PC-9 (cell line): Measurements from ENCODE around the gene UPK1A. TPM values are rescaled to one million over a fixed set of nuclear protein-coding genes. Genes with fewer than 3 reads are reported as not detected.

Source experiments
- BruUV-seq: library from RNA; stranded (reverse); fragments of 400-500 nt; replicated peaks from 2 replicates; lab custom pipeline; 2021; lab: Mats Ljungman, UMichigan
- CTCF ChIA-PET: fragments of 300-600 bp; sonication (Branson Sonifier 250); formaldehyde crosslinking; loops from one replicate; lab custom pipeline; 2022; ENCODE audit warnings: antibody characterized with exemption; lab: Charles Lee
- POLR2A ChIA-PET: fragments of 300-600 bp; sonication (Branson Sonifier 250); formaldehyde crosslinking; loops from one replicate; lab custom pipeline; 2022; ENCODE audit warnings: antibody characterized with exemption; ENCODE audit not compliant: unreplicated experiment; lab: Charles Lee
- DNase-seq, 2 experiments: peaks; one replicate each; pipeline versions ENCODE4 v3.0.0 to v3.0.0-alpha.2; 2015 to 2022; ENCODE audit warnings: mixed read lengths in 1 of 2
- H2AFZ ChIP-seq: fragments of 200-600 bp; sonication (generic); 2 replicates; pipeline ENCODE4 v1.8.1; 2017; ENCODE audit warnings: antibody characterized with exemption
- H3F3A ChIP-seq: fragments of 200-600 bp; sonication (generic); 2 replicates; pipeline ENCODE4 v1.8.1; 2017; ENCODE audit warnings: antibody characterized with exemption, mild to moderate bottlenecking, low read depth; ENCODE audit not compliant: insufficient read depth
- H3K27ac ChIP-seq: fragments of 200-600 bp; sonication (generic); 2 replicates; pipeline ENCODE4 v1.6.1; 2016; ENCODE audit warnings: mixed run types
- H3K27me3 ChIP-seq: fragments of 200-600 bp; sonication (generic); 2 replicates; pipeline ENCODE4 v1.6.1; 2016; ENCODE audit warnings: low read depth, mixed run types; ENCODE audit not compliant: insufficient read depth
- H3K36me3 ChIP-seq: fragments of 200-600 bp; sonication (generic); 2 replicates; pipeline ENCODE4 v1.6.1; 2016; ENCODE audit warnings: low read depth, mixed run types
- H3K4me1 ChIP-seq: fragments of 200-600 bp; sonication (generic); replicated peaks from 2 replicates; pipeline ENCODE4 v1.6.1; 2016; ENCODE audit warnings: mixed run types; ENCODE audit not compliant: insufficient read depth
- H3K4me2 ChIP-seq: fragments of 200-600 bp; sonication (generic); 2 replicates; pipeline ENCODE4 v1.6.1; 2017; ENCODE audit warnings: mixed run types
- H3K4me3 ChIP-seq: fragments of 200-600 bp; sonication (generic); 2 replicates; pipeline ENCODE4 v1.6.1; 2016; ENCODE audit warnings: mixed run types
- H3K79me2 ChIP-seq: fragments of 200-600 bp; sonication (generic); 2 replicates; pipeline ENCODE4 v1.6.1; 2017; ENCODE audit warnings: low read depth, mixed run types
- H3K9me2 ChIP-seq: fragments of 200-600 bp; sonication (generic); 2 replicates; pipeline ENCODE4 v1.8.1; 2017; ENCODE audit warnings: mild to moderate bottlenecking; ENCODE audit not compliant: insufficient read depth
- H3K9me3 ChIP-seq: fragments of 200-600 bp; sonication (generic); 2 replicates; pipeline ENCODE4 v1.8.1; 2016; ENCODE audit warnings: low read depth; ENCODE audit not compliant: insufficient read depth
- H4K20me1 ChIP-seq: fragments of 200-600 bp; sonication (generic); 2 replicates; pipeline ENCODE4 v1.8.1; 2017; ENCODE audit not compliant: insufficient read depth
- EZH2 ChIP-seq: fragments of 200-600 bp; sonication (generic); IDR thresholded peaks from 2 replicates; pipeline ENCODE4 v1.8.0; 2017; ENCODE audit warnings: antibody characterized with exemption, low read depth
- intact Hi-C: fragments of 100-400 bp; cut with micrococcal nuclease; formaldehyde crosslinking; loops from one replicate; pipeline ENCODE4 v1.10.0; 2022; ENCODE audit not compliant: unreplicated experiment
- total RNA-seq: library from RNA; stranded (reverse); gene quantifications from 2 replicates; pipeline ENCODE4 v1.2.3, GENCODE V29; 2021
- TF ChIP-seq, protein P1 (sequence below): fragments of 200-600 bp; sonication (generic); conservative IDR thresholded peaks from 2 replicates; pipeline ENCODE4 v1.6.1; 2017; ENCODE audit warnings: mixed run types, antibody characterized with exemption, mild to moderate bottlenecking, moderate library complexity

UPK1A gene
- total RNA-seq, 1 experiment from 2014 or later = 1.6 TPM

DNA sequence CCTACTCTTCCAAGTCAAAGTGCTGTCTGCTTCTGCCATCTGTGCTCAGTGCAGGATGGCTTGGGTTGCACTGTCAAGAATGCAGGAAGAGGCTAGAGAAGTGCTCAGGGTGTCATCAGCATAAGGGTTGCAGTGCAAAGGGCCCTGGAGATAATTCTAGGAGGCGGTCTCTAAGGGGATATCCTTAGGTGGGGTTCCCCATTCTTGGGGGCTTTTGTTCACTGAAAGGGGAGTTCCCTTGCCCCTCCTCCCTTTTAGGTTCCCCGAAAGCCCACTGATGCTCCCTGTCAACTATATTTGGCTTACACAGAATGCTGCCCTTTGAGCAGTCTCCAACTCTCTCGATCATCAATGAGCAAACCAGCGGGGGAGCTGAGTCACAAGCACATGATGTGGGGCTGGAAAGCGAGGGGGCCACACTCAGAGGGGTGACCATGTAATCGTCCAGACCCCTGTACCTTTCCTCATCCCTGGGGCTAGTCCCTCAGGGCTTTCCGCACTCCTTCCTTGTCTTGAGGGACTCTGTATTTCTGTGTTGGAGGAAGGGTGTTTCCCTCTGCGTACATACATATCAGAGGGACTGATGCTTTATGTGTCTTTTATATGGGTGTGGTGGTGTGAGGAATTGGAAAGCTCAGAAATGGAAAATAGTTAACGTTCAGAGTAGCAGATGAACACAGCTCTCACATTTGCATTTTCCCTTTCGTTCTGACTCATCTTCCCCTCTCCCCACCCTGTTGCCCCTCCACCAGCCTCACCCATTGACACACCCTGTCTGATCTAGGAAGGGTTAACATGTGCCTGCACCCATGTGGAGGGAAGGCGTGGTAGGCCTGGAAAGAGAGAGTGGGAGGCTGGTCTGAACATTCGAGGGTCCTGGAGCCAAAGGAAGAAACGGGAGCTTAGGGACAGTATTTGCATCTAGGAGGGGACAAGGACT lies 44.7 kb downstream of the UPK1A start:
- ChIA-PET POLR2A (no interaction called here), CTCF (interaction anchor here (0.6 kb wide), 1 partner anchor 230 kb away, joined by 6 read pairs; no protein-coding TSS in a partner anchor)
- no peak for DNase-seq
- no peaks in the 10 kb centered on the region for H3K27me3 ChIP-seq
- intact Hi-C loops = no loop called here
- H4K20me1 ChIP-seq = no peaks in the 10 kb centered on the region
- no peaks in the 10 kb centered on the region for H3K9me3 ChIP-seq
- no peaks in the 10 kb centered on the region for H3F3A ChIP-seq
- peaks cover 12% of the 10 kb centered on the region; the same call in 1 of the 2 replicates for H3K79me2 ChIP-seq
- H3K4me2 ChIP-seq = no peak overlapping the region
- no peak overlapping the region for H2AFZ ChIP-seq
- no peak overlapping the region for H3K4me3 ChIP-seq
- no peak overlapping the region for H3K27ac ChIP-seq
- no peak for TF ChIP-seq EZH2
- TF ChIP-seq, protein P1, sequence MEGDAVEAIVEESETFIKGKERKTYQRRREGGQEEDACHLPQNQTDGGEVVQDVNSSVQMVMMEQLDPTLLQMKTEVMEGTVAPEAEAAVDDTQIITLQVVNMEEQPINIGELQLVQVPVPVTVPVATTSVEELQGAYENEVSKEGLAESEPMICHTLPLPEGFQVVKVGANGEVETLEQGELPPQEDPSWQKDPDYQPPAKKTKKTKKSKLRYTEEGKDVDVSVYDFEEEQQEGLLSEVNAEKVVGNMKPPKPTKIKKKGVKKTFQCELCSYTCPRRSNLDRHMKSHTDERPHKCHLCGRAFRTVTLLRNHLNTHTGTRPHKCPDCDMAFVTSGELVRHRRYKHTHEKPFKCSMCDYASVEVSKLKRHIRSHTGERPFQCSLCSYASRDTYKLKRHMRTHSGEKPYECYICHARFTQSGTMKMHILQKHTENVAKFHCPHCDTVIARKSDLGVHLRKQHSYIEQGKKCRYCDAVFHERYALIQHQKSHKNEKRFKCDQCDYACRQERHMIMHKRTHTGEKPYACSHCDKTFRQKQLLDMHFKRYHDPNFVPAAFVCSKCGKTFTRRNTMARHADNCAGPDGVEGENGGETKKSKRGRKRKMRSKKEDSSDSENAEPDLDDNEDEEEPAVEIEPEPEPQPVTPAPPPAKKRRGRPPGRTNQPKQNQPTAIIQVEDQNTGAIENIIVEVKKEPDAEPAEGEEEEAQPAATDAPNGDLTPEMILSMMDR = no peak
- no TSS peak for BruUV-seq
- H3K36me3 ChIP-seq = no peaks in the 10 kb centered on the region
- peaks cover 20% of the 10 kb centered on the region for H3K4me1 ChIP-seq
- H3K9me2 ChIP-seq = no peaks in the 10 kb centered on the region

DNA sequence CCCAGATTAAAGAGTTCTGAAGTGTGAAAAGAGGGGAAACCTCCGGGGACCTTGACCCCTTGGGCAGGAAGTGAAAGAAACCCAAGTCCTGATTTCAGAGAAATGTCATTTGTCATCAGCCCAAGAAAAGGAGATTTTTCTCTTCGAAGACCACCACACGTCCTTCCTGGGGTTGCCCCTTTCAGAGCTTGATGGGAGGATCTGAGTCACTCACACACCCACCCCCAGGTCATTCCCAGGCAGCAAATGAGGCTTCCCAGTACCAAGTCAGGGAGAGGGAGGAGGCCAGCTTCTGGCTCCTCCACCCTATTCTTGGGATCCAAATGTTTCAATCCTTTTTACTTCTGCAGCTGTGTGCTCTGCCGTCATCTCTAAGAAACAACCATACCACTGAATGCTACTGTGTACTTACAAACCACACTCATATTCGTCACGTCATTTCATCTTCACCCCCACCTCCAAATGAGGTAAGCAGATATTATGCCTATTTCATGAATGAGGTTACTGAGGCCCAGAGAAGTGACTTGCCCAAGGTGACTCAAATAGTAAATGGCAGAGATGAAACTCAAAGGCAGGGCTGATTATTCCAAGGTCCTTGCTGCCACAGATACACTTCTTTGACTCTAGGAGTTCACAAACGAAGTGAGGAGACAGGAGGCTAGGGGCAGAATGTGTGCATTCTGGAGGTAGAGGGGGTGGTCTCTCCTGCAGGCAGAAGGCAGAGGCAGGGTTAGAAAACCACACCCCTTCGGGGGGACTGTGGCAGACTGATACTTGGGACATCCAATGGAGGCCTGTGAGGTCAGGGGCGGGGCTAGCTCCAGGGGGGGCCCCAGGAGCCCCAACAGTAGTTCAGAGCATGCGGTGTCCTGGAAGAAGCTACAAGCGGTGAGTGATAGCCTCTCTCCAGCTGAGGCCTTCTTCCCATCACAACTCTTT lies 46.5 kb downstream of the UPK1A start:
- Histone ChIP-seq H3K4me1 (peaks cover 20% of the 10 kb centered on the region), H3K27me3 (no peaks in the 10 kb centered on the region), H3K79me2 (peaks cover 12% of the 10 kb centered on the region; the same call in 1 of the 2 replicates), H3K27ac (no peak overlapping the region), H2AFZ (no peak overlapping the region), H3K9me2 (no peaks in the 10 kb centered on the region), H3K4me3 (no peak overlapping the region), H3K36me3 (no peaks in the 10 kb centered on the region), H4K20me1 (no peaks in the 10 kb centered on the region), H3K4me2 (no peak overlapping the region), H3F3A (peaks cover 6% of the 10 kb centered on the region; the same call in 1 of the 2 replicates), H3K9me3 (no peaks in the 10 kb centered on the region)
- CTCF ChIA-PET = interaction anchor here (0.7 kb wide), 1 partner anchor 358 kb away, joined by 3 read pairs; no protein-coding TSS in a partner anchor
- no peak for DNase-seq
- intact Hi-C loops = no loop called here
- no peak for TF ChIP-seq EZH2
- TF ChIP-seq, protein P1 = no peak
- no TSS peak for BruUV-seq
- POLR2A ChIA-PET = no interaction called here

DNA sequence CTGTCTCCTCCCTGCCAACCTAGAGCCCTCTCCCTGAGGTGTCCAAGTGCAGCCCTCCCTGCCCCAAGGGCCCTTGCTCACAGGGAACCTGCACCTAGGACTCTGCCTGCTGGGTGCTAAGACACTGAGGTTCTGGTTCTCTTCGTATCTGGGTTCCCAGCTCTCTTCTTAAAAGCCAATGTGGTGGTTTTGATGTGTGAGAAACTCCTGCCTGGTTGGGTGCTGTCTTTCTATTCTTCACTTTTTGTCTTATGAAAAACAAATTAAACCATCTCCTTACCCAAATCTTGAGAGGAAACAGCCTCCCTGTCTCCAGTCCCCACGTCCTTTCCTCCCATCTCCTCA lies 47.2 kb downstream of the UPK1A start:
- intact Hi-C loops = no loop called here
- no peak overlapping the region for H3K4me2 ChIP-seq
- BruUV-seq = no TSS peak

More for the DNA sequence above, 47.2 kb downstream of the UPK1A start:
- Histone ChIP-seq H2AFZ (no peak overlapping the region), H3K27ac (no peak overlapping the region), H3K4me1 (peaks cover 16% of the 10 kb centered on the region), H3K4me3 (no peak overlapping the region), H3K27me3 (no peaks in the 10 kb centered on the region), H3F3A (peaks cover 6% of the 10 kb centered on the region; the same call in 1 of the 2 replicates), H3K79me2 (peaks cover 16% of the 10 kb centered on the region), H4K20me1 (0 out of 2 replicates have a peak, but pooled peaks cover under 1% of the 10 kb centered on the region), H3K36me3 (no peaks in the 10 kb centered on the region), H3K9me3 (no peaks in the 10 kb centered on the region), H3K9me2 (no peaks in the 10 kb centered on the region)
- ChIA-PET POLR2A (no interaction called here), CTCF (interaction anchor here (0.7 kb wide), 1 partner anchor 359 kb away, joined by 3 read pairs; no protein-coding TSS in a partner anchor)
- no peak for TF ChIP-seq EZH2
- TF ChIP-seq, protein P1 = no peak
- no peak for DNase-seq
